ENCODE measurements around the gene GFPT2. TPM values are rescaled to one million over a fixed set of nuclear protein-coding genes. Genes with fewer than 3 reads are reported as not detected.

Gene GFPT2
- total RNA-seq, 1 donor from 2014 or later: 0.62 TPM

GRCh38 chr5:180318456-180319089, 34.6 kb downstream of the GFPT2 start:
- CTCF ChIA-PET: interaction anchor here (1.6 to 1.7 kb wide), 2 partner anchors 10 to 25 kb away, joined by 4 to 14 read pairs; no protein-coding TSS in a partner anchor
- TF ChIP-seq, protein P1, sequence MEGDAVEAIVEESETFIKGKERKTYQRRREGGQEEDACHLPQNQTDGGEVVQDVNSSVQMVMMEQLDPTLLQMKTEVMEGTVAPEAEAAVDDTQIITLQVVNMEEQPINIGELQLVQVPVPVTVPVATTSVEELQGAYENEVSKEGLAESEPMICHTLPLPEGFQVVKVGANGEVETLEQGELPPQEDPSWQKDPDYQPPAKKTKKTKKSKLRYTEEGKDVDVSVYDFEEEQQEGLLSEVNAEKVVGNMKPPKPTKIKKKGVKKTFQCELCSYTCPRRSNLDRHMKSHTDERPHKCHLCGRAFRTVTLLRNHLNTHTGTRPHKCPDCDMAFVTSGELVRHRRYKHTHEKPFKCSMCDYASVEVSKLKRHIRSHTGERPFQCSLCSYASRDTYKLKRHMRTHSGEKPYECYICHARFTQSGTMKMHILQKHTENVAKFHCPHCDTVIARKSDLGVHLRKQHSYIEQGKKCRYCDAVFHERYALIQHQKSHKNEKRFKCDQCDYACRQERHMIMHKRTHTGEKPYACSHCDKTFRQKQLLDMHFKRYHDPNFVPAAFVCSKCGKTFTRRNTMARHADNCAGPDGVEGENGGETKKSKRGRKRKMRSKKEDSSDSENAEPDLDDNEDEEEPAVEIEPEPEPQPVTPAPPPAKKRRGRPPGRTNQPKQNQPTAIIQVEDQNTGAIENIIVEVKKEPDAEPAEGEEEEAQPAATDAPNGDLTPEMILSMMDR (IDR thresholded peaks at IDR 0.05): no peak
- Mint-ChIP-seq H3K4me1 (no peaks in the 10 kb centered on the region), H3K36me3 (ENCODE audit: low read depth) (no peaks in the 10 kb centered on the region), H3K4me3 (no peak overlapping the region), H3K9me3 (no peaks in the 10 kb centered on the region), H3K27me3 (peaks cover 4% of the 10 kb centered on the region), H3K27ac (no peak overlapping the region)
- ATAC-seq (ENCODE audit: low read depth) (no peak), DNase-seq (no peak)
- intact Hi-C loops (cut with micrococcal nuclease): loop anchor here (5.0 kb wide), 1 partner anchor 1151 kb away; no protein-coding TSS in a partner anchor
- POLR2A ChIA-PET: no interaction called here

- Mint-ChIP-seq H3K4me1 (no peaks in the 10 kb centered on the region), H3K9me3 (no peaks in the 10 kb centered on the region), H3K4me3 (no peak overlapping the region), H3K27me3 (peaks cover 4% of the 10 kb centered on the region), H3K36me3 (ENCODE audit: low read depth) (no peaks in the 10 kb centered on the region), H3K27ac (no peak overlapping the region)
- CTCF ChIA-PET: interaction anchor here (0.9 to 3.8 kb wide), 12 partner anchors 8 to 188 kb away, joined by 3 to 82 read pairs (median 4); partner anchors contain the start of gene MAPK9
- ATAC-seq (ENCODE audit: low read depth) (no peak), DNase-seq (no peak)
- intact Hi-C loops (cut with micrococcal nuclease): loop anchor here (5.0 kb wide), 1 partner anchor 1149 kb away; no protein-coding TSS in a partner anchor
- TF ChIP-seq, protein P1 (IDR thresholded peaks at IDR 0.05): no peak
- POLR2A ChIA-PET: interaction anchor here (0.6 to 1.4 kb wide), 2 partner anchors 24 to 544 kb away, joined by 7 to 15 read pairs; no protein-coding TSS in a partner anchor
These were observed 36.5 kb downstream of the GFPT2 start for GRCh38 chr5:180316586-180316985.

GRCh38 chr5:180315762-180316212, 37.3 kb downstream of the GFPT2 start:
- TF ChIP-seq, protein P1 (IDR thresholded peaks at IDR 0.05): peak; percentile 45
- H3K27me3 Mint-ChIP-seq: peaks cover 4% of the 10 kb centered on the region
- POLR2A ChIA-PET: interaction anchor here (1.4 kb wide), 1 partner anchor 23 kb away, joined by 15 read pairs; no protein-coding TSS in a partner anchor
- H3K27ac Mint-ChIP-seq: no peak overlapping the region
- peak; percentile 67 for DNase-seq
- H3K36me3 Mint-ChIP-seq (ENCODE audit: low read depth): no peaks in the 10 kb centered on the region
- ATAC-seq (ENCODE audit: low read depth): peak; percentile 86
- intact Hi-C loops (cut with micrococcal nuclease): loop anchor here (1.0 to 5.0 kb wide), 2 partner anchors 22 to 1148 kb away; no protein-coding TSS in a partner anchor
- no peak overlapping the region for H3K4me3 Mint-ChIP-seq
- H3K4me1 Mint-ChIP-seq: no peaks in the 10 kb centered on the region
- CTCF ChIA-PET: interaction anchor here (0.9 to 3.8 kb wide), 17 partner anchors 9 to 553 kb away, joined by 3 to 82 read pairs (median 4); partner anchors contain the start of gene MAPK9
- no peaks in the 10 kb centered on the region for H3K9me3 Mint-ChIP-seq

DNA sequence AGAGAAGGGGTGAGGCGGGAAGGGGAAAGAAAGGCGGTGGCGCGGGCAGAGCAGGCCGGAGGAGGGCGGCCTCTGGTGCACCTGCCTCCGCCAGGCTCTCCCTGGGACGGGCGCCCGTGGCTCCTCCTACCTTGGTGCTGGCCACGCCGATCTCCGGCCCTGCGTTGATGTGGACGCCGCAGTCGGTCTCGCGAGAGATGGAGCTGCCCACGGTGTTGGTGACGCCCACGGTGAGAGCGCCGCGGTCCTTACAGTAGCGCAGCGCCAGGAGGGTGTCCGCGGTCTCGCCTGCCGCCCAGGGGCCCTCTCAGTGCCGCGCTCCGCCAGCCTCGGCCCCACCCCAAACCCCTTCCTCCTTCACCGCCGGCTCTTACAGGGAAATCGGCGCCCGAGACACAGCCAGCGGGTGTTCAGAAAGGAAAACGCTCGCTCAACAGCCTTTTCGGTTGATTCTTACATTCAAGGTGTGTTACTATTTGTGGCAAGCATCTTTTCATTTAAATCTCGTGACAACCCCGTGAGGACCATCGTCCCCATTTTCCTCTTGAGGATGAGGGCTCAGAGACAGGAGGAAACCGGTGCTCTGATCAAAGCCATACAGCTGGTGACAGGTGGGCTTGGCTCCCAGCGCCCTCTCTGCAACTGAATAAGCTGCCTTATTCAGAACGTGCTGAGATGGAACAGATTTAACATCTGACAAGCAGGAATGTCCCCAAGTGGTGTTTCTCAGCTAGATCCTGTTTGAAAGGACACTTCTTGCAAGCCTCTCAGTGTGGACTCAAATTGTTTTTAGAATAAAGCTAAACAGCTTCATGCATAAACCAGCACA, 39.2 kb downstream of the GFPT2 start:
- H3K4me3 Mint-ChIP-seq: peak overlapping the region; percentile 44
- no peak for DNase-seq
- POLR2A ChIA-PET: interaction anchor here (1.0 kb wide), 1 partner anchor 20 kb away, joined by 3 read pairs; no protein-coding TSS in a partner anchor
- TF ChIP-seq, protein P1 (IDR thresholded peaks at IDR 0.05): no peak
- intact Hi-C loops (cut with micrococcal nuclease): no loop called here
- no peaks in the 10 kb centered on the region for H3K9me3 Mint-ChIP-seq
- no peak overlapping the region for H3K27ac Mint-ChIP-seq
- CTCF ChIA-PET: interaction anchor here (0.6 to 3.8 kb wide), 4 partner anchors 15 to 157 kb away, joined by 3 to 82 read pairs (median 4); partner anchors contain the start of gene MAPK9
- peak; percentile 66 for ATAC-seq (ENCODE audit: low read depth)
- H3K36me3 Mint-ChIP-seq (ENCODE audit: low read depth): no peaks in the 10 kb centered on the region
- peaks cover 4% of the 10 kb centered on the region for H3K27me3 Mint-ChIP-seq
- no peaks in the 10 kb centered on the region for H3K4me1 Mint-ChIP-seq

All from activated B cell treated with CpG ODN at 0.5 μM for 24 hours (primary cell).